HFF-Myc (cell line): ENCODE measurements around the gene KMT2B.

Experiments
- DNase-seq: peaks from one replicate; pipeline ENCODE4 v3.0.0-alpha.2; 2011; ENCODE audit warnings: low read depth; ENCODE audit errors: extremely low read depth
- H3K4me3 ChIP-seq: replicated peaks from 2 replicates; pipeline ENCODE4 v1.5.1; 2011; ENCODE audit warnings: low read depth, mild to moderate bottlenecking, control low read depth, low read length
- CTCF ChIP-seq: IDR thresholded peaks from 2 replicates; pipeline ENCODE4 v1.5.1; 2012; ENCODE audit warnings: mild to moderate bottlenecking, low read depth, low read length, control low read depth; ENCODE audit errors: missing control alignments

The KMT2B gene

GRCh38 chr19:35757749-35758608 lies 40.2 kb downstream of the KMT2B start, which contains the start of gene PROSER3:
TSS of gene PROSER3 (plus strand) at chr19:35758176. CDS start at chr19:35758216, 40 bp downstream.
- no peak for TF ChIP-seq CTCF
- peak; percentile 100 for DNase-seq
- H3K4me3 ChIP-seq = peak within 1 kb of the TSS; percentile 97

- DNase-seq = no peak
- H3K4me3 ChIP-seq = peak overlapping the region; percentile 97; the same call in 1 of the 2 replicates
- TF ChIP-seq CTCF = no peak
Measured at GRCh38 chr19:35759697-35760096, 41.9 kb downstream of the KMT2B start.

GRCh38 chr19:35760711-35761349 lies 43.0 kb downstream of the KMT2B start:
- TF ChIP-seq CTCF = no peak
- no peak overlapping the region for H3K4me3 ChIP-seq
- DNase-seq = no peak

GRCh38 chr19:35764432-35765315 lies 46.9 kb downstream of the KMT2B start:
- no peak for DNase-seq
- TF ChIP-seq CTCF = no peak
- no peak overlapping the region for H3K4me3 ChIP-seq

- no peak for DNase-seq
- no peak overlapping the region for H3K4me3 ChIP-seq
- TF ChIP-seq CTCF = no peak
Measured at GRCh38 chr19:35766571-35767104, 48.8 kb downstream of the KMT2B start.

- DNase-seq = no peak
- no peak for TF ChIP-seq CTCF
- H3K4me3 ChIP-seq = no peak overlapping the region
Measured at GRCh38 chr19:35767288-35768081, 49.7 kb downstream of the KMT2B start.
